Measurements from ENCODE around the gene DNAJB1. TPM values are rescaled to one million over a fixed set of nuclear protein-coding genes. Genes with fewer than 3 reads are reported as not detected.

Gene DNAJB1
- total RNA-seq, 1 donor = 70.9 TPM

DNA sequence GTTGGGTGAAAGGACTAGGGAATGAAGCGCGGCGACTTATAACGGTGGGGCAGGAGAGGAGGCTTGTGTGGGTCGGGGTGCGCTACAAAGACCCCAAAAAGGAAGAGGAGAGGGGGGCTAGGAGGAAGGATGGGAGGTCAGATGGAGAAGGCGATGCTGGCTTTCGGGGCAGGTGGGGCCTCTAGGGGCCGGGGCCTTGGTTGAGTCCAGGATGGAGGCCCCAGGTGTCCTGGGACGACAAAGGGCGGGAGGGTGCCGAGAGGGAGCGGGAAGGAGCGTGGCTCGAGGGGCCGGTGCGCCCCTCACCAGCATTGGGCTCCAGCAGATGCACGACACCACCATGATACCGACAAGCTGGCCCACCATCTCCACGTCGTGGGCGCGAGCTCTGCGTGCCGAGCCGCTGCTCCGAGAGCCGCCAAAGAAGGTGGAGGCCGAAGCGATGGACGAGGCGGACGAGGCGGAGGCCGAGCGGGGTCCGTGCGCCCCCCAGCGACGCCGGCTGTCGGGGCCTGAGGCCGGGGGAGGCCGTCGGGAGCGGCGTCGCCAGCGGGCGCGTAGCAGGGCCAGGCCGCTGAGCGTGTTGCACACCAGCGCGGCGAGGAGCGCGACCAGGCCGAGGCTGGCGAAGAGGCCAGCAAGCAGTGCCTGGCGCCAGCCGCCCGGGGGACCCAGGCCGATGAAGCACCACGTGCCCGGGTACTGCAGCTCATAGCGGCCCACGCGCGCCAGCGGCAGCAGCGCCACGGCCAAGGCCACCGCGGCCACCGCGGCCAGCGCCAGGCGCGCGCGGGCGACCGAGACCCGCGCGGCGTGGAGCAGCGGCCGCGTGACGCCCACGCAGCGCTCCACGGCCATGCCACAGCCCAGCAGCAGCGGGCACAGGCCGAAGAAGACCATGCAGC, 44.9 kb downstream of the DNAJB1 start:
- H3K36me3 ChIP-seq (ENCODE audit: insufficient read depth, low read length) = peaks cover 6% of the 10 kb centered on the region
- peak; percentile 75 for DNase-seq (ENCODE audit: insufficient read length, low spot score, missing footprints)
- H3K9me3 ChIP-seq (ENCODE audit: low read depth, low read length) = no peaks in the 10 kb centered on the region
- H3K4me2 ChIP-seq (ENCODE audit: insufficient read depth, low read length) = no peak overlapping the region
- no peaks in the 10 kb centered on the region for H3K79me2 ChIP-seq (ENCODE audit: insufficient read depth, low read length)
- H3K27ac ChIP-seq (ENCODE audit: low read depth, low read length) = no peak overlapping the region
- H3K4me3 ChIP-seq (ENCODE audit: insufficient read depth, low read length) = no peak overlapping the region
- H3K4me1 ChIP-seq (ENCODE audit: insufficient read depth, low read length) = peaks cover 24% of the 10 kb centered on the region
- no peak for TF ChIP-seq CTCF (IDR thresholded peaks at IDR 0.05; ENCODE audit: extremely low read depth, low read depth, low read length)
- peaks cover 9% of the 10 kb centered on the region for H3K27me3 ChIP-seq (ENCODE audit: insufficient read depth, low read length)
- H4K20me1 ChIP-seq (ENCODE audit: insufficient read depth, low read length) = peaks cover 25% of the 10 kb centered on the region
- H2AFZ ChIP-seq (ENCODE audit: low read length) = no peak overlapping the region

DNA sequence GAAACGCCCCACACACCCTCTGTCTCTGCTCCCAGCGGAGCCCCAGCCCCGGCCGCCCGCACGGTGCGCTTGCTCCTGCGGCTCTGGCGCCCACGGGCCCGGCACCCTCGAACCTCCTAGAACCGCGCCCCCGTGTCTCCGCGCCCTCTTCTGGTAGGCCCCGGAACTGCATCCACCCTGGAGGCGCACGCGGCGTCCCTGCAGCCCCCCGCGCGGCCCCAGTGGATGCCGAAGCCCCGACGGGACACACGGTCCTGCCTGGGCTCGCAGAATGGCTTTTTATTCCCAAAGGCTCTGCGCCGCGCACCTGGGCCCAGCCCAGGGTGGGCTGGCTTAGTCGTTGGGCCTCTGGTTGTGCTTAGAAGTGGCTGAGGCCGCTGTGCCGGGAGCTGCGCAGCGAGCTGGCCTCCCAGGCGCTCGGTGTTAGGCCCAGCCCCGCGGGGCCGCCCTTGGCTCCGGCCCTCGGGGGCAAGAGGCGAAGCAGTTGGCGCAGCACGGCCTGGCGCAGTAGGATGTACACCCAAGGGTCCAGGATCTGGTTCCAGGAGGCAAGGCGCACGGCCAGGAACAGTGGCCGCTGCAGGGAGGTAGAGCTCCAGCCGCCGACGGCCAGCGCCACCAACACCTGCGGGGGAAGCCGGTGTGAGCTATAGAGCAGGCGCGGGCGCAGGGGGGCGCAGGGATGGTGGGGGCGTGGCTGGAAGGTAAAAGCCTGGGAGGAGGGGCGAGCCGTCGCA, 45.8 kb downstream of the DNAJB1 start:
- Histone ChIP-seq H3K27ac (ENCODE audit: low read depth, low read length) (no peak overlapping the region), H3K9me3 (ENCODE audit: low read depth, low read length) (no peaks in the 10 kb centered on the region), H4K20me1 (ENCODE audit: insufficient read depth, low read length) (peaks cover 17% of the 10 kb centered on the region), H3K4me1 (ENCODE audit: insufficient read depth, low read length) (peaks cover 21% of the 10 kb centered on the region), H3K27me3 (ENCODE audit: insufficient read depth, low read length) (peaks cover 9% of the 10 kb centered on the region), H2AFZ (ENCODE audit: low read length) (no peak overlapping the region), H3K79me2 (ENCODE audit: insufficient read depth, low read length) (no peaks in the 10 kb centered on the region), H3K4me2 (ENCODE audit: insufficient read depth, low read length) (peak overlapping the region; percentile 57), H3K4me3 (ENCODE audit: insufficient read depth, low read length) (peak overlapping the region; percentile 42), H3K36me3 (ENCODE audit: insufficient read depth, low read length) (peaks cover 9% of the 10 kb centered on the region)
- DNase-seq (ENCODE audit: insufficient read length, low spot score, missing footprints) = peak; percentile 99
- peak; percentile 73 for TF ChIP-seq CTCF (IDR thresholded peaks at IDR 0.05; ENCODE audit: extremely low read depth, low read depth, low read length)

DNA sequence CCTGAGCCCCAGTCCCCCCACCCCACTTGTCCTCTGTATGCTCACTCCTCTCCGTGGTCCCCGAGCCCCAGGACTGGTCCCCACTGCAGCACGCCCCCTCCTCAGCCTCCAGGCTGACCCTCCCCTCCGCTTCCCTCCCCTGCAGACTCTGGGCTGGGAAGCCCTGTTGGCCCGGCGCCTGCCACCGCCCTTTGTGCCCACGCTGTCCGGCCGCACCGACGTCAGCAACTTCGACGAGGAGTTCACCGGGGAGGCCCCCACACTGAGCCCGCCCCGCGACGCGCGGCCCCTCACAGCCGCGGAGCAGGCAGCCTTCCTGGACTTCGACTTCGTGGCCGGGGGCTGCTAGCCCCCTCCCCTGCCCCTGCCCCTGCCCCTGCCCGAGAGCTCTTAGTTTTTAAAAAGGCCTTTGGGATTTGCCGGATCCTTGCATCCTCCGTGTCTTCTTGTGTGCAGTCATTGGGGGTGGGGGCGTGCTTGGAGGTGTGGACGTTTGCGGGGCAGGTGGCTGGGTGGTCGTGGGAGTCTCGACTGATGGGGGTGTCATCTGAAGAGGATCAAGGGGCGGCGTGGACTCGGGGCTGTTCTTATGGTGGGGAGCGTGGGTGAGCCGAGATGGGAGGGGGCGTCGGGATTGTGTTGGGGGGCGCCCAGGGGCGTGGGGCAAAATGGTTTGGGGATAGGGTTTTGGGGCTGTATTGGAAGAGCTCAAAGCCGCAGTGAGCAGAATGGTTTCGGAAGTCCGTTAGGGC, 46.6 kb downstream of the DNAJB1 start:
- H3K9me3 ChIP-seq (ENCODE audit: low read depth, low read length) = no peaks in the 10 kb centered on the region
- H3K79me2 ChIP-seq (ENCODE audit: insufficient read depth, low read length) = no peaks in the 10 kb centered on the region
- peak overlapping the region; percentile 42 for H3K4me3 ChIP-seq (ENCODE audit: insufficient read depth, low read length)
- H3K27ac ChIP-seq (ENCODE audit: low read depth, low read length) = no peak overlapping the region
- peaks cover 9% of the 10 kb centered on the region for H3K27me3 ChIP-seq (ENCODE audit: insufficient read depth, low read length)
- no peak for TF ChIP-seq CTCF (IDR thresholded peaks at IDR 0.05; ENCODE audit: extremely low read depth, low read depth, low read length)
- H2AFZ ChIP-seq (ENCODE audit: low read length) = no peak overlapping the region
- H3K4me2 ChIP-seq (ENCODE audit: insufficient read depth, low read length) = peak overlapping the region; percentile 57
- H3K4me1 ChIP-seq (ENCODE audit: insufficient read depth, low read length) = peaks cover 14% of the 10 kb centered on the region
- peaks cover 9% of the 10 kb centered on the region for H3K36me3 ChIP-seq (ENCODE audit: insufficient read depth, low read length)
- DNase-seq (ENCODE audit: insufficient read length, low spot score, missing footprints) = peak; percentile 66
- peaks cover 15% of the 10 kb centered on the region for H4K20me1 ChIP-seq (ENCODE audit: insufficient read depth, low read length)
